ENCODE results near the gene ENO2. TPM values are rescaled to one million over a fixed set of nuclear protein-coding genes. Genes with fewer than 3 reads are reported as not detected.

ENO2 gene
- total RNA-seq, 3 donors from 2014 or later: 83.5 to 97.4 (median 85.2) TPM

DNA sequence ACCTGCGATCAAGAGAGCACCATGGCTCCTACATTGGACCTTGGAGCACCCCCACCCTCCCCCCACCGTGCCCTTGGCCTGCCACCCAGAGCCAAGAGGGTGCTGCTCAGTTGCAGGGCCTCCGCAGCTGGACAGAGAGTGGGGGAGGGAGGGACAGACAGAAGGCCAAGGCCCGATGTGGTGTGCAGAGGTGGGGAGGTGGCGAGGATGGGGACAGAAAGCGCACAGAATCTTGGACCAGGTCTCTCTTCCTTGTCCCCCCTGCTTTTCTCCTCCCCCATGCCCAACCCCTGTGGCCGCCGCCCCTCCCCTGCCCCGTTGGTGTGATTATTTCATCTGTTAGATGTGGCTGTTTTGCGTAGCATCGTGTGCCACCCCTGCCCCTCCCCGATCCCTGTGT, 27.4 kb downstream of the ENO2 start:
- Mint-ChIP-seq H3K36me3 (ENCODE audit: insufficient read depth) (peaks cover 4% of the 10 kb centered on the region), H3K4me3 (no peak overlapping the region), H3K9me3 (no peaks in the 10 kb centered on the region), H3K4me1 (ENCODE audit: low read depth) (peaks cover 55% of the 10 kb centered on the region), H3K27me3 (ENCODE audit: low read depth) (no peaks in the 10 kb centered on the region)
- ATAC-seq: no peak
- DNase-seq: no peak

- Mint-ChIP-seq H3K27me3 (ENCODE audit: low read depth) (no peaks in the 10 kb centered on the region), H3K4me3 (no peak overlapping the region), H3K36me3 (ENCODE audit: insufficient read depth) (peaks cover 4% of the 10 kb centered on the region), H3K4me1 (ENCODE audit: low read depth) (peaks cover 58% of the 10 kb centered on the region), H3K9me3 (no peaks in the 10 kb centered on the region)
- no peak for DNase-seq
- ATAC-seq: no peak
These were observed 27.9 kb downstream of the ENO2 start for GRCh38 chr12:6942331-6942665.

- H3K4me1 Mint-ChIP-seq (ENCODE audit: low read depth): peaks cover 66% of the 10 kb centered on the region
- peak; percentile 66 for DNase-seq
- H3K36me3 Mint-ChIP-seq (ENCODE audit: insufficient read depth): peaks cover 2% of the 10 kb centered on the region
- H3K4me3 Mint-ChIP-seq: peak overlapping the region; percentile 94
- no peaks in the 10 kb centered on the region for H3K27me3 Mint-ChIP-seq (ENCODE audit: low read depth)
- peak; percentile 42 to 44 for ATAC-seq
- no peaks in the 10 kb centered on the region for H3K9me3 Mint-ChIP-seq
These were observed 29.0 kb downstream of the ENO2 start for GRCh38 chr12:6943389-6943721.

- Mint-ChIP-seq H3K4me1 (ENCODE audit: low read depth) (peaks cover 70% of the 10 kb centered on the region), H3K9me3 (no peaks in the 10 kb centered on the region)
These were observed 29.5 kb downstream of the ENO2 start, which contains the start of the genes C12orf57 and RNU7-1 for GRCh38 chr12:6943722-6944380. C12orf57 (plus strand) TSS chr12:6944022; CDS start chr12:6944122, 100 bp downstream. RNU7-1 (plus strand) TSS chr12:6943816.

DNA sequence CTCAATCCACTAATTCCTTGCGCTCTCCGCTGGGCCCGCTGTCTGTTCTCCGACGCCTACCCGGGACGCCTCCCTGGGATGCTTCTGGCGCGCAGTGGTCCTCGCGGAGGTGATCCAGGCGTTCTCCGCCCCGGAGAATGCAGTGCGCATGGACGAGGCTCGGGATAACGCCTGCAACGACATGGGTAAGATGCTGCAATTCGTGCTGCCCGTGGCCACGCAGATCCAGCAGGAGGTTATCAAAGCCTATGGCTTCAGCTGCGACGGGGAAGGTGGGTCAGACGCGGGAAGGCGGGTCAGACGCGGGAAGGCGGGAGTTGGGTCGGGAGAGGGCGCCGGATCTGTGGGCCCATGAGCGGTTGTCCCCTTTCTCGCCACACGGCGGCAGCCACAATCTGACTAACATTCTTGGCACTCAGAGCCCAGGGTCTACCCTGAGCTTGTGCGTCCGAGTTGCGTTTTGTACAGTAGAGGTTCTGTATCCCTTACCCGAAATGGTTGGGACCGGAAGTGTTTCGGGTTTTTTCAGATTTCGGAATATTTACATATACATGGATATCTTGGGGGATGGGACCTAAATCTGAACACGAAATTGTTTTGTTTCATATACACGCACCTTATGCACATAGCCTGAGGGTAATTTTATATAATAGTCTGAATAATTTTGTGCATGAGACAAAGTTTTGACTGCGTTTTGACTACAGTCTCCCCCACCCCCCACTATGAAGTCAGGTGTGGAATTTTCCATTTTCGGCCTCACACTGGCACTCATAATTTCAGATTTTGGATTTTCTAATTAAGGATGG, 30.2 kb downstream of the ENO2 start:
- Mint-ChIP-seq H3K4me1 (ENCODE audit: low read depth) (peaks cover 72% of the 10 kb centered on the region), H3K9me3 (no peaks in the 10 kb centered on the region), H3K4me3 (peak overlapping the region; percentile 94), H3K27me3 (ENCODE audit: low read depth) (no peaks in the 10 kb centered on the region), H3K36me3 (ENCODE audit: insufficient read depth) (peaks cover 2% of the 10 kb centered on the region)
- peak; percentile 80 for DNase-seq
- peak; percentile 51 to 55 for ATAC-seq

More at GRCh38 chr12:6943722-6944380, 29.5 kb downstream of the ENO2 start, which contains the start of the genes C12orf57 and RNU7-1:
- ATAC-seq (peak; percentile 74), DNase-seq (peak; percentile 45)
- Mint-ChIP-seq H3K27me3 (ENCODE audit: low read depth) (no peaks in the 10 kb centered on the region), H3K36me3 (ENCODE audit: insufficient read depth) (peaks cover 2% of the 10 kb centered on the region), H3K4me3 (peak within 1 kb of the TSS; percentile 94)

DNA sequence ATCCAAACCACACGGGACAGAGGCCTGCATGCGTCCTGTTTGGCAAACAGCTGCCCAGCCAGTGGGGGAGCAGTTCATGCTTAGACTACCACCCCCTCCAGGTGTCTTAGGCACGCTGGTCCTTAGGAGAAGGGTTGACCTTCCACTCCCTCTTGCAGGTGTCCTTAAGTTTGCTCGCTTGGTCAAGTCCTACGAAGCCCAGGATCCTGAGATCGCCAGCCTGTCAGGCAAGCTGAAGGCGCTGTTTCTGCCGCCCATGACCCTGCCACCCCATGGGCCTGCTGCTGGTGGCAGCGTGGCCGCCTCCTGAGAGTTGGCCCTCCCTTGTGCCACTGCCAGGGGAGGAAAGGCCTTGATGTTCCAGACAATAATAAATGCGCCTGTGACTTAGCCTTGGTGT, 31.2 kb downstream of the ENO2 start:
- ATAC-seq (no peak), DNase-seq (no peak)
- Mint-ChIP-seq H3K4me1 (ENCODE audit: low read depth) (peaks cover 78% of the 10 kb centered on the region), H3K9me3 (no peaks in the 10 kb centered on the region), H3K36me3 (ENCODE audit: insufficient read depth) (no peaks in the 10 kb centered on the region), H3K4me3 (peak overlapping the region; percentile 94), H3K27me3 (ENCODE audit: low read depth) (no peaks in the 10 kb centered on the region)

GRCh38 chr12:6946033-6946919, 31.9 kb downstream of the ENO2 start:
- H3K4me3 Mint-ChIP-seq: peak overlapping the region; percentile 94
- no peaks in the 10 kb centered on the region for H3K27me3 Mint-ChIP-seq (ENCODE audit: low read depth)
- H3K4me1 Mint-ChIP-seq (ENCODE audit: low read depth): peaks cover 83% of the 10 kb centered on the region
- H3K36me3 Mint-ChIP-seq (ENCODE audit: insufficient read depth): no peaks in the 10 kb centered on the region
- H3K9me3 Mint-ChIP-seq: no peaks in the 10 kb centered on the region
- DNase-seq: peak; percentile 38
- no peak for ATAC-seq

- Mint-ChIP-seq H3K36me3 (ENCODE audit: insufficient read depth) (peaks cover 2% of the 10 kb centered on the region), H3K9me3 (no peaks in the 10 kb centered on the region), H3K4me1 (ENCODE audit: low read depth) (peaks cover 83% of the 10 kb centered on the region), H3K27me3 (ENCODE audit: low read depth) (no peaks in the 10 kb centered on the region), H3K4me3 (peak overlapping the region; percentile 94)
- DNase-seq (no peak), ATAC-seq (no peak)
These were observed 32.6 kb downstream of the ENO2 start for GRCh38 chr12:6946920-6947374.

GRCh38 chr12:6947615-6948014, 33.2 kb downstream of the ENO2 start:
- no peak for DNase-seq
- no peaks in the 10 kb centered on the region for H3K9me3 Mint-ChIP-seq
- H3K4me1 Mint-ChIP-seq (ENCODE audit: low read depth): peaks cover 79% of the 10 kb centered on the region
- peaks cover 8% of the 10 kb centered on the region for H3K36me3 Mint-ChIP-seq (ENCODE audit: insufficient read depth)
- peak overlapping the region; percentile 48 for H3K4me3 Mint-ChIP-seq
- ATAC-seq: no peak
- H3K27me3 Mint-ChIP-seq (ENCODE audit: low read depth): no peaks in the 10 kb centered on the region

GRCh38 chr12:6948873-6949594, 34.7 kb downstream of the ENO2 start:
- ATAC-seq: peak; percentile 1 to 2
- H3K9me3 Mint-ChIP-seq: no peaks in the 10 kb centered on the region
- H3K36me3 Mint-ChIP-seq (ENCODE audit: insufficient read depth): peaks cover 15% of the 10 kb centered on the region
- H3K4me1 Mint-ChIP-seq (ENCODE audit: low read depth): peaks cover 70% of the 10 kb centered on the region
- peak; percentile 43 for DNase-seq
- no peaks in the 10 kb centered on the region for H3K27me3 Mint-ChIP-seq (ENCODE audit: low read depth)
- peak overlapping the region; percentile 95 for H3K4me3 Mint-ChIP-seq

GRCh38 chr12:6950401-6950801, 36.0 kb downstream of the ENO2 start:
- H3K9me3 Mint-ChIP-seq: no peaks in the 10 kb centered on the region
- no peak for ATAC-seq
- H3K36me3 Mint-ChIP-seq (ENCODE audit: insufficient read depth): peaks cover 22% of the 10 kb centered on the region
- peak overlapping the region; percentile 95 for H3K4me3 Mint-ChIP-seq
- no peaks in the 10 kb centered on the region for H3K27me3 Mint-ChIP-seq (ENCODE audit: low read depth)
- peak; percentile 21 for DNase-seq
- peaks cover 71% of the 10 kb centered on the region for H3K4me1 Mint-ChIP-seq (ENCODE audit: low read depth)

DNA sequence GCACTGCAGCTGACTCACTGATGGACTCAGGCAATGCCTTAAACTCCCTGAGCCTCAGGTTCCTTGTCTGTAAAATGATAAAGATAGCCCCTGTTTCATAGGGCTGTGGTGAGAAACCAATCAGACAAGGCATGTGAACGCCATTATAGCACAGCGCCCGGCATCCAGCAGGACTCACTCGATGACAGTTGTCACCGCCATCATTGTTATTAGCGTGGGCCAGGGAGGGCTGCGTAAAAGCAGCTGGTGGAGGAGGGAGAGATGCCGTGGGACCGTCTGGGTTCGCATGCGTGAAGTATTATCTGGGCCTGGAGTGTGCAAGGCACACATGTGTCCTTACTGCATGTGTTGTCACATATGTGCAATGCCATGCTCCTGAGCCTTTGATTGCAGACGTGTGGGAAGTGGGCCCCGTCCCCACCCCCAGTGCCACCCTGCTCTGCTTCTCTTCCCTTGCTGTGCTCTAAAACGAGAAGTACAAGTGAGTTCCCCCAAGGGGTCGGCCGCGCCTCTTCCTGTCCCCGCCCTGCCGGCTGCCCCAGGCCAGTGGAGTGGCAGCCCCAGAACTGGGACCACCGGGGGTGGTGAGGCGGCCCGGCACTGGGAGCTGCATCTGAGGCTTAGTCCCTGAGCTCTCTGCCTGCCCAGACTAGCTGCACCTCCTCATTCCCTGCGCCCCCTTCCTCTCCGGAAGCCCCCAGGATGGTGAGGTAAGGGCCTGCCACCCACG, 36.6 kb downstream of the ENO2 start, which contains the start of gene PTPN6:
Gene PTPN6, plus strand, starts transcription at position 546 of the 730 bp plus-strand sequence. Its CDS starts 157 bp downstream, at position 703.
- peak; percentile 32 to 39 for ATAC-seq
- peaks cover 27% of the 10 kb centered on the region for H3K36me3 Mint-ChIP-seq (ENCODE audit: insufficient read depth)

GRCh38 chr12:6951551-6952120, 37.3 kb downstream of the ENO2 start:
- Mint-ChIP-seq H3K4me1 (ENCODE audit: low read depth) (peaks cover 71% of the 10 kb centered on the region), H3K36me3 (ENCODE audit: insufficient read depth) (peaks cover 33% of the 10 kb centered on the region), H3K27me3 (ENCODE audit: low read depth) (no peaks in the 10 kb centered on the region), H3K9me3 (no peaks in the 10 kb centered on the region), H3K4me3 (peak overlapping the region; percentile 95)
- DNase-seq: peak; percentile 26
- peak; percentile 13 to 20 for ATAC-seq

More for the DNA sequence above, 36.6 kb downstream of the ENO2 start, which contains the start of gene PTPN6:
- Mint-ChIP-seq H3K4me1 (ENCODE audit: low read depth) (peaks cover 71% of the 10 kb centered on the region), H3K27me3 (ENCODE audit: low read depth) (no peaks in the 10 kb centered on the region), H3K4me3 (peak within 1 kb of the TSS; percentile 95), H3K9me3 (no peaks in the 10 kb centered on the region)
- DNase-seq: peak; percentile 61

All from activated T-cell treated with anti-CD3 and anti-CD28 coated beads, Interleukin-2, amount 50 U/mL, for 4 hours (primary cell).